Progenitor cell of endocrine pancreas (in vitro differentiated cells): ENCODE results near the gene ADAMTS16. TPM values are rescaled to one million over a fixed set of nuclear protein-coding genes. Genes with fewer than 3 reads are reported as not detected.

Experiments used
- DNase-seq: peaks from one replicate; pipeline ENCODE4 v3.0.0; 2021; ENCODE audit warnings: low spot score; ENCODE audit not compliant: unreplicated experiment
- H3K27ac Mint-ChIP-seq: 2 replicates; pipeline ENCODE4 v1.8.0; 2021; ENCODE audit warnings: mild to moderate bottlenecking, moderate library complexity, mixed read lengths
- H3K27me3 Mint-ChIP-seq: 2 replicates; pipeline ENCODE4 v1.8.0; 2021; ENCODE audit warnings: mixed read lengths
- H3K36me3 Mint-ChIP-seq: 2 replicates; pipeline ENCODE4 v1.8.0; 2022; ENCODE audit warnings: mixed read lengths; ENCODE audit not compliant: insufficient read depth
- H3K4me1 Mint-ChIP-seq: 2 replicates; pipeline ENCODE4 v1.8.0; 2021; ENCODE audit warnings: low read depth, mixed read lengths
- H3K4me3 Mint-ChIP-seq: 2 replicates; pipeline ENCODE4 v1.8.0; 2021; ENCODE audit warnings: low read depth, mild to moderate bottlenecking, moderate library complexity, mixed read lengths
- H3K9me3 Mint-ChIP-seq: 2 replicates; pipeline ENCODE4 v1.8.0; 2021; ENCODE audit warnings: low read depth, mixed read lengths
- CTCF ChIP-seq: fragments of 200-600 bp; sonication (generic); IDR thresholded peaks from one replicate; pipeline ENCODE4 v1.5.0; 2021; ENCODE audit warnings: antibody characterized with exemption, mild to moderate bottlenecking; ENCODE audit not compliant: unreplicated experiment
- total RNA-seq: library from RNA; stranded (reverse); gene quantifications from 2 replicates; pipeline ENCODE4 v1.2.1, GENCODE V29; 2021

The ADAMTS16 gene
- total RNA-seq, 1 donor from 2014 or later: 40.7 TPM

GRCh38 chr5:5303242-5303641 lies 163.1 kb downstream of the ADAMTS16 start:
- TF ChIP-seq CTCF: no peak
- peaks cover 36% of the 10 kb centered on the region for H3K36me3 Mint-ChIP-seq
- H3K27me3 Mint-ChIP-seq: no peaks in the 10 kb centered on the region
- H3K27ac Mint-ChIP-seq: no peak overlapping the region
- H3K4me1 Mint-ChIP-seq: no peaks in the 10 kb centered on the region
- no peak for DNase-seq
- peaks cover 12% of the 10 kb centered on the region for H3K9me3 Mint-ChIP-seq
- no peak overlapping the region for H3K4me3 Mint-ChIP-seq

GRCh38 chr5:5304361-5305020 lies 164.4 kb downstream of the ADAMTS16 start:
- Mint-ChIP-seq H3K4me3 (no peak overlapping the region), H3K36me3 (peaks cover 41% of the 10 kb centered on the region), H3K27me3 (no peaks in the 10 kb centered on the region), H3K4me1 (peaks cover 4% of the 10 kb centered on the region), H3K27ac (peak overlapping the region; percentile 30), H3K9me3 (peaks cover 12% of the 10 kb centered on the region)
- TF ChIP-seq CTCF: no peak
- DNase-seq: no peak

GRCh38 chr5:5306696-5307095 lies 166.6 kb downstream of the ADAMTS16 start:
- no peaks in the 10 kb centered on the region for H3K27me3 Mint-ChIP-seq
- H3K36me3 Mint-ChIP-seq: peaks cover 38% of the 10 kb centered on the region
- H3K27ac Mint-ChIP-seq: no peak overlapping the region
- DNase-seq: no peak
- H3K4me1 Mint-ChIP-seq: peaks cover 20% of the 10 kb centered on the region
- no peak for TF ChIP-seq CTCF
- peaks cover 6% of the 10 kb centered on the region for H3K9me3 Mint-ChIP-seq
- H3K4me3 Mint-ChIP-seq: no peak overlapping the region

GRCh38 chr5:5308319-5308718 lies 168.2 kb downstream of the ADAMTS16 start:
- Mint-ChIP-seq H3K27me3 (no peaks in the 10 kb centered on the region), H3K36me3 (peaks cover 30% of the 10 kb centered on the region), H3K4me1 (peaks cover 36% of the 10 kb centered on the region), H3K9me3 (no peaks in the 10 kb centered on the region), H3K27ac (peak overlapping the region; percentile 49), H3K4me3 (no peak overlapping the region)
- DNase-seq: no peak
- TF ChIP-seq CTCF: no peak

GRCh38 chr5:5309645-5310044 lies 169.5 kb downstream of the ADAMTS16 start:
- Mint-ChIP-seq H3K36me3 (peaks cover 26% of the 10 kb centered on the region), H3K9me3 (no peaks in the 10 kb centered on the region), H3K4me1 (peaks cover 49% of the 10 kb centered on the region), H3K27ac (no peak overlapping the region), H3K4me3 (no peak overlapping the region), H3K27me3 (no peaks in the 10 kb centered on the region)
- no peak for TF ChIP-seq CTCF
- no peak for DNase-seq
